Activated naive CD4-positive, alpha-beta T cell treated with Interleukin-2 at 50 U/mL for 16 hours (primary cell): Measurements from ENCODE around the gene ADCY7.

Experiments
- DNase-seq: peaks from one replicate; pipeline ENCODE4 v3.0.0-alpha.2; 2020

ADCY7 gene

GRCh38 chr16:50300942-50301625, 34.7 kb downstream of the ADCY7 start:
- no peak for DNase-seq

GRCh38 chr16:50301626-50302471, 35.5 kb downstream of the ADCY7 start:
- DNase-seq: no peak

- DNase-seq: no peak
Measured at GRCh38 chr16:50302472-50303005, 36.2 kb downstream of the ADCY7 start.

GRCh38 chr16:50303041-50303604, 36.8 kb downstream of the ADCY7 start:
- DNase-seq: no peak

- DNase-seq: no peak
Measured at GRCh38 chr16:50303605-50304466, 37.5 kb downstream of the ADCY7 start.

- DNase-seq: no peak
Measured at GRCh38 chr16:50304467-50305440, 38.4 kb downstream of the ADCY7 start.

GRCh38 chr16:50305441-50306061, 39.2 kb downstream of the ADCY7 start:
- no peak for DNase-seq

GRCh38 chr16:50306287-50306686, 39.9 kb downstream of the ADCY7 start:
- DNase-seq: no peak

GRCh38 chr16:50308237-50308965, 42.0 kb downstream of the ADCY7 start:
- peak; percentile 1 for DNase-seq

GRCh38 chr16:50309156-50309526, 42.8 kb downstream of the ADCY7 start:
- no peak for DNase-seq

GRCh38 chr16:50309527-50310307, 43.4 kb downstream of the ADCY7 start:
- peak; percentile 1 for DNase-seq

GRCh38 chr16:50310308-50311133, 44.2 kb downstream of the ADCY7 start:
- peak; percentile 1 for DNase-seq

- peak; percentile 1 for DNase-seq
Measured at GRCh38 chr16:50311134-50311528, 44.8 kb downstream of the ADCY7 start.

- DNase-seq: peak; percentile 1
Measured at GRCh38 chr16:50311891-50312501, 45.6 kb downstream of the ADCY7 start.

- peak; percentile 36 for DNase-seq
Measured at GRCh38 chr16:50313596-50314478, 47.5 kb downstream of the ADCY7 start.

GRCh38 chr16:50314665-50315064, 48.3 kb downstream of the ADCY7 start:
- DNase-seq: no peak
